Naive thymus-derived CD4-positive, alpha-beta T cell (primary cell): ENCODE measurements around the gene ORC1. TPM values are rescaled to one million over a fixed set of nuclear protein-coding genes. Genes with fewer than 3 reads are reported as not detected.
A peak's percentile ranks its signal among the peaks of the same experiment; 100 is the strongest.

Experiments
- ATAC-seq: fragments of 150-1000 bp; cut with Tn5 transposase; 2 replicates; pipeline ENCODE4 v1.10.0; 2021; ENCODE audit warnings: mild to moderate bottlenecking, moderate library complexity
- CTCF ChIA-PET: fragments of 350-600 bp; sonication (Branson Sonifier 250); formaldehyde crosslinking; loops from one replicate; lab custom pipeline; 2021; ENCODE audit warnings: antibody characterized with exemption; lab: Charles Lee
- POLR2A ChIA-PET: fragments of 350-600 bp; sonication (Branson Sonifier 250); formaldehyde crosslinking; loops from one replicate; lab custom pipeline; 2021; ENCODE audit warnings: antibody characterized with exemption, inconsistent platforms; lab: Charles Lee
- DNase-seq, 9 donors: peaks; one replicate each; pipeline versions ENCODE4 v3.0.0 to v3.0.0-alpha.2; 2020 to 2022; ENCODE audit warnings: mixed read lengths in 1 of 9
- H3K27ac ChIP-seq: one replicate; pipeline ENCODE4 v1.7.0; 2013; ENCODE audit warnings: mild to moderate bottlenecking, low read depth, low read length, moderate library complexity
- H3K27me3 ChIP-seq, 2 donors: one replicate each; pipeline ENCODE4 v1.7.0; 2013; ENCODE audit warnings: low read length in 2 of 2, mild to moderate bottlenecking in 2 of 2, moderate library complexity in 2 of 2; ENCODE audit not compliant: control insufficient read depth in 2 of 2, insufficient read depth in 2 of 2
- H3K36me3 ChIP-seq, 3 experiments: 1 replicate in 2 of 3; 2 replicates in 1 of 3; pipeline ENCODE4 v1.7.0; 2013; ENCODE audit warnings: low read length in 3 of 3, mild to moderate bottlenecking in 3 of 3, moderate library complexity in 1 of 3; ENCODE audit not compliant: insufficient read depth in 3 of 3, control insufficient read depth in 2 of 3
- H3K4me1 ChIP-seq, 2 donors: one replicate each; pipeline ENCODE4 v1.7.0; 2013; ENCODE audit warnings: low read length in 2 of 2, mild to moderate bottlenecking in 2 of 2, moderate library complexity in 1 of 2; ENCODE audit not compliant: control insufficient read depth in 2 of 2, insufficient read depth in 2 of 2
- H3K4me3 ChIP-seq: 2 replicates; pipeline ENCODE4 v1.7.0; 2013; ENCODE audit warnings: mild to moderate bottlenecking, low read length
- H3K9me3 ChIP-seq, 3 experiments: 1 replicate in 2 of 3; 2 replicates in 1 of 3; pipeline ENCODE4 v1.7.0; 2013; ENCODE audit warnings: low read length in 3 of 3; ENCODE audit not compliant: control insufficient read depth in 2 of 3
- H3K27ac Mint-ChIP-seq, 9 donors: one replicate each; pipeline ENCODE4 v1.8.0; 2020 to 2022; ENCODE audit warnings: mixed read lengths in 9 of 9, mild to moderate bottlenecking in 8 of 9, moderate library complexity in 5 of 9, inconsistent platforms in 2 of 9
- H3K27me3 Mint-ChIP-seq, 5 donors: one replicate each; pipeline ENCODE4 v1.8.0; 2021 to 2022; ENCODE audit warnings: mixed read lengths in 5 of 5, mild to moderate bottlenecking in 1 of 5
- H3K36me3 Mint-ChIP-seq, 5 donors: one replicate each; pipeline ENCODE4 v1.8.0; 2020 to 2022; ENCODE audit warnings: mixed read lengths in 5 of 5, mild to moderate bottlenecking in 3 of 5, inconsistent platforms in 1 of 5
- H3K4me1 Mint-ChIP-seq, 7 donors: one replicate each; pipeline ENCODE4 v1.8.0; 2020 to 2022; ENCODE audit warnings: mixed read lengths in 7 of 7, mild to moderate bottlenecking in 3 of 7, inconsistent platforms in 1 of 7
- H3K4me3 Mint-ChIP-seq, 10 donors: one replicate each; pipeline ENCODE4 v1.8.0; 2020 to 2022; ENCODE audit warnings: mild to moderate bottlenecking in 10 of 10, mixed read lengths in 10 of 10, moderate library complexity in 6 of 10, inconsistent platforms in 2 of 10
- H3K9me3 Mint-ChIP-seq, 11 donors: one replicate each; pipeline ENCODE4 v1.8.0; 2020 to 2022; ENCODE audit warnings: mixed read lengths in 11 of 11, mild to moderate bottlenecking in 4 of 11, inconsistent platforms in 1 of 11, moderate library complexity in 1 of 11
- intact Hi-C, 2 donors: fragments of 100-400 bp; cut with micrococcal nuclease; formaldehyde crosslinking; loops; one replicate each; pipeline ENCODE4 v1.15.1; 2023
- polyA plus RNA-seq, 2 donors: library from polyadenylated mRNA; unstranded; fragments of 300-500 nt; fragmentation: Illumina TruSeq; gene quantifications; one replicate each; pipeline ENCODE4 v1.2.3, GENCODE V29; 2021
- total RNA-seq, 6 experiments: library from RNA in 5 of 6; stranded (reverse) in 5 of 6; gene quantifications; 1 replicate in 5 of 6; 2 replicates in 1 of 6; pipeline ENCODE4 v1.2.3 and lab custom pipeline; 2021 to 2026

The ORC1 gene
- total and polyA plus RNA-seq, 7 experiments from 2014 or later, result 0.74 to 25.2 (median 1.2) TPM; not detected in 1

DNA sequence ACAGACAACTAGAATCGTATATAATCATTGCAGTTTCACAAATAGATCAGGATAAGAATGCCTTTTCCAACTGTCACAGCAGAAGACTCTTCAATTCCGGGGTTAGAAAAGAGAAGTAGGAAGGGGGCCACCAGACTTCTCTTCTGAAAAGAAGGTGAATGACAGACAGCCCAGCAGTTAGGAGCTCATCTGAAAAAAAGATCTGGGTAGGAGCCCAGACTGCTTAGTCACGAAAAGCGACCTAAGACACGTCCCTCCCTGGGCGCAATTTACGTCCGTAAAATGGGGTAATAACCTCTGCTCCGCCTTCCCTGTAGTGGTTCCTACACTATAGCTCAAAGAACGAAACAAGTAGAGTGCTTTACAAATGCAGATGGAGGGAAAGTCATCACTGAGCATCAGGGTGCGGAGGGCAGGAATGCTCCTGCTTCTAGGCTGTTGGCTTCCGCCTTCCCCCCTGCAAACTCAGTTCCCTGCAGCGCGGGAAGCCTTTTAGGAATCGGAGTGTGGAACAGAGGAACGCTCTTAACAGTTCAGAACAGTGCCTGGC, 582 bp downstream of the ORC1 start:
- peak; percentile 55 for ATAC-seq
- Mint-ChIP-seq H3K36me3 (peaks cover under 1 to 35% (median 16%) of the 10 kb centered on the region in 5 donors), H3K4me3 (peak overlapping the region; percentile 96 to 100 (median 99)), H3K9me3 (peaks cover 0 to 3% (median 0%) of the 10 kb centered on the region in 11 donors), H3K4me1 (peaks cover 6 to 59% (median 41%) of the 10 kb centered on the region in 7 donors), H3K27me3 (no peaks in the 10 kb centered on the region), H3K27ac (peak overlapping the region; percentile 95 to 100 (median 98))
- POLR2A ChIA-PET, result interaction anchor here (0.9 to 5.0 kb wide), 13 partner anchors 10 to 346 kb away, joined by 3 to 68 read pairs (median 8); partner anchors contain the start of genes CC2D1B and TUT4
- DNase-seq, result peak; percentile 13 to 69 (median 38)
- intact Hi-C loops, result loop anchor here (1.0 to 10.0 kb wide), 18 partner anchors 21 to 1439 kb away; partner anchors contain the start of genes BTF3L4 (in 2 of the 2), CC2D1B (in 2 of the 2), TUT4 (in 2 of the 2) and CZIB (in 1 of the 2)
- CTCF ChIA-PET, result interaction anchor here (0.6 to 1.4 kb wide), 4 partner anchors 20 to 282 kb away, joined by 3 to 6 read pairs (median 4); no protein-coding TSS in a partner anchor
- Histone ChIP-seq H3K27me3 (no peaks in the 10 kb centered on the region), H3K4me3 (peak overlapping the region; percentile 83), H3K27ac (peak overlapping the region; percentile 92), H3K36me3 (peaks cover 4 to 18% (median 8%) of the 10 kb centered on the region in 3 experiments), H3K4me1 (peaks cover 10 to 16% of the 10 kb centered on the region in 2 donors), H3K9me3 (no peaks in the 10 kb centered on the region)

GRCh38 chr1:52402860-52403240, 1.4 kb downstream of the ORC1 start:
- DNase-seq (no peak), ATAC-seq (no peak)
- Mint-ChIP-seq H3K9me3 (peaks cover 0 to 3% (median 0%) of the 10 kb centered on the region in 11 donors), H3K36me3 (peaks cover 0 to 31% (median 11%) of the 10 kb centered on the region in 5 donors), H3K4me3 (peak overlapping the region in 8 of 10 donors; percentile 20 to 100 (median 99)), H3K4me1 (peaks cover 6 to 55% (median 36%) of the 10 kb centered on the region in 7 donors), H3K27ac (peak overlapping the region in 3 of 9 donors; percentile 98 to 99 (median 99)), H3K27me3 (no peaks in the 10 kb centered on the region)
- peak overlapping the region; percentile 83 for H3K4me3 ChIP-seq
- H3K9me3 ChIP-seq, result no peaks in the 10 kb centered on the region
- intact Hi-C loops, result loop anchor here (5.0 to 10.0 kb wide), 4 partner anchors 258 to 1438 kb away; partner anchors contain the start of genes ECHDC2 (in 1 of the 2), FAF1 (in 1 of the 2), OSBPL9 (in 1 of the 2) and SCP2 (in 1 of the 2)
- H3K36me3 ChIP-seq, result peaks cover 0 to 12% (median 5%) of the 10 kb centered on the region in 3 experiments
- ChIA-PET POLR2A (interaction anchor here (3.1 to 5.0 kb wide), 3 partner anchors 16 to 36 kb away, joined by 31 to 68 read pairs (median 53); partner anchors contain the start of gene CC2D1B), CTCF (no interaction called here)
- no peaks in the 10 kb centered on the region for H3K27me3 ChIP-seq
- H3K27ac ChIP-seq, result no peak overlapping the region
- peaks cover 10 to 16% of the 10 kb centered on the region in 2 donors for H3K4me1 ChIP-seq

GRCh38 chr1:52400131-52400530, 4.1 kb downstream of the ORC1 start:
- H3K27me3 ChIP-seq, result no peaks in the 10 kb centered on the region
- Mint-ChIP-seq H3K4me3 (no peak overlapping the region), H3K36me3 (peaks cover 0 to 31% (median 3%) of the 10 kb centered on the region in 5 donors), H3K27me3 (no peaks in the 10 kb centered on the region), H3K27ac (peak overlapping the region in 2 of 9 donors; percentile 26 to 36), H3K4me1 (peaks cover 0 to 46% (median 17%) of the 10 kb centered on the region in 7 donors), H3K9me3 (peaks cover 0 to 3% (median 0%) of the 10 kb centered on the region in 11 donors)
- ATAC-seq (no peak), DNase-seq (no peak)
- H3K27ac ChIP-seq, result no peak overlapping the region
- H3K4me3 ChIP-seq, result no peak overlapping the region
- POLR2A ChIA-PET, result interaction anchor here (0.6 kb wide), 1 partner anchor 55 kb away, joined by 3 read pairs; no protein-coding TSS in a partner anchor
- no peaks in the 10 kb centered on the region for H3K9me3 ChIP-seq
- H3K4me1 ChIP-seq, result peaks cover 1 to 2% of the 10 kb centered on the region in 2 donors
- intact Hi-C loops, result loop anchor here (5.0 to 10.0 kb wide), 4 partner anchors 255 to 1435 kb away; partner anchors contain the start of genes ECHDC2 (in 1 of the 2), FAF1 (in 1 of the 2), OSBPL9 (in 1 of the 2) and SCP2 (in 1 of the 2)
- CTCF ChIA-PET, result interaction anchor here (0.7 kb wide), 1 partner anchor 254 kb away, joined by 4 read pairs; no protein-coding TSS in a partner anchor
- no peaks in the 10 kb centered on the region for H3K36me3 ChIP-seq

GRCh38 chr1:52399629-52400028, 4.6 kb downstream of the ORC1 start:
- Histone ChIP-seq H3K4me3 (no peak overlapping the region), H3K27ac (no peak overlapping the region), H3K4me1 (no peaks in the 10 kb centered on the region), H3K36me3 (no peaks in the 10 kb centered on the region), H3K27me3 (no peaks in the 10 kb centered on the region), H3K9me3 (no peaks in the 10 kb centered on the region)
- intact Hi-C loops, result loop anchor here (5.0 to 10.0 kb wide), 4 partner anchors 255 to 1435 kb away; partner anchors contain the start of genes ECHDC2 (in 1 of the 2), FAF1 (in 1 of the 2), OSBPL9 (in 1 of the 2) and SCP2 (in 1 of the 2)
- Mint-ChIP-seq H3K4me1 (peaks cover 0 to 48% (median 12%) of the 10 kb centered on the region in 7 donors), H3K27me3 (no peaks in the 10 kb centered on the region), H3K4me3 (no peak overlapping the region), H3K27ac (no peak overlapping the region), H3K36me3 (peaks cover 0 to 34% (median 3%) of the 10 kb centered on the region in 5 donors), H3K9me3 (peaks cover 0 to 3% (median 0%) of the 10 kb centered on the region in 11 donors)
- no peak for ATAC-seq
- POLR2A ChIA-PET, result no interaction called here
- no peak for DNase-seq
- CTCF ChIA-PET, result interaction anchor here (0.7 kb wide), 1 partner anchor 254 kb away, joined by 4 read pairs; no protein-coding TSS in a partner anchor

DNA sequence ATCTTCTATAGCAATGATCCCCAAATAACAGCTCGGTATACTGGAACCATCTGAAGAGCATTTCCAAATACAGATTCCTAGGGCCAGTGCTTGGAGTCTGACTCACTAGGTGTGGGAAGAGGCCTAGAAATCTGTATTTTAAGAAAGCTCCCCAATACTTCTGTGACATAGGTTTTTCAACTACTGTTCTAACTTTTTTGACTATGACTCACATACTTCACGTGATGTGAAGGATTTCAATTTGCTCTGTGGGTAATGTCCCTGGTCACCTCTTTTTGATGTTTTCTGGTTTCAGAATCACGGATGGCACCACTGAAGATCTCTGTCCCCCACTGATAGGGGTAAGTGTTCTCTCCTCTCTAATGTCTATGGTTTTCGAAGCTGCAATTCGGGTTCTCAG, 11.0 kb downstream of the ORC1 start:
- POLR2A ChIA-PET, result interaction anchor here (1.0 kb wide), 1 partner anchor 11 kb away, joined by 5 read pairs; the partner anchor contains the start of genes ORC1 and PRPF38A
- no peaks in the 10 kb centered on the region for H3K9me3 Mint-ChIP-seq
- H3K36me3 ChIP-seq, result no peaks in the 10 kb centered on the region
- H3K4me3 Mint-ChIP-seq, result no peak overlapping the region
- H3K27me3 Mint-ChIP-seq, result no peaks in the 10 kb centered on the region
- CTCF ChIA-PET, result no interaction called here
- no peak for DNase-seq
- H3K27me3 ChIP-seq, result no peaks in the 10 kb centered on the region
- intact Hi-C loops, result no loop called here
- H3K27ac ChIP-seq, result no peak overlapping the region
- H3K4me1 ChIP-seq, result no peaks in the 10 kb centered on the region
- no peaks in the 10 kb centered on the region for H3K9me3 ChIP-seq
- ATAC-seq, result no peak
- H3K4me3 ChIP-seq, result no peak overlapping the region
- no peak overlapping the region for H3K27ac Mint-ChIP-seq
- peaks cover 0 to 29% (median under 1%) of the 10 kb centered on the region in 5 donors for H3K36me3 Mint-ChIP-seq
- peaks cover 0 to 13% (median 0%) of the 10 kb centered on the region in 7 donors for H3K4me1 Mint-ChIP-seq

- no peak overlapping the region for H3K4me3 Mint-ChIP-seq
- H3K36me3 ChIP-seq, result no peaks in the 10 kb centered on the region
- H3K27me3 Mint-ChIP-seq, result no peaks in the 10 kb centered on the region
- no peak overlapping the region for H3K27ac ChIP-seq
- peaks cover 0 to 2% (median 0%) of the 10 kb centered on the region in 7 donors for H3K4me1 Mint-ChIP-seq
- H3K9me3 ChIP-seq, result no peaks in the 10 kb centered on the region
- H3K27ac Mint-ChIP-seq, result peak overlapping the region in 1 of 9 donors; percentile 36
- H3K36me3 Mint-ChIP-seq, result peaks cover 0 to 17% (median 4%) of the 10 kb centered on the region in 5 donors
- ChIA-PET CTCF (no interaction called here), POLR2A (no interaction called here)
- H3K4me1 ChIP-seq, result no peaks in the 10 kb centered on the region
- DNase-seq (no peak), ATAC-seq (no peak)
- no peaks in the 10 kb centered on the region for H3K27me3 ChIP-seq
- no peak overlapping the region for H3K4me3 ChIP-seq
- intact Hi-C loops, result no loop called here
- no peaks in the 10 kb centered on the region for H3K9me3 Mint-ChIP-seq
Observed at GRCh38 chr1:52386458-52386857, 17.8 kb downstream of the ORC1 start.
